ENCODE measurements around the gene MAPK1.
"Not testable (repeated sequence)": the region's sequence is repeated elsewhere in the genome, so short reads cannot be mapped to it uniquely, and the experiment has no call there.

MAPK1 gene

DNA sequence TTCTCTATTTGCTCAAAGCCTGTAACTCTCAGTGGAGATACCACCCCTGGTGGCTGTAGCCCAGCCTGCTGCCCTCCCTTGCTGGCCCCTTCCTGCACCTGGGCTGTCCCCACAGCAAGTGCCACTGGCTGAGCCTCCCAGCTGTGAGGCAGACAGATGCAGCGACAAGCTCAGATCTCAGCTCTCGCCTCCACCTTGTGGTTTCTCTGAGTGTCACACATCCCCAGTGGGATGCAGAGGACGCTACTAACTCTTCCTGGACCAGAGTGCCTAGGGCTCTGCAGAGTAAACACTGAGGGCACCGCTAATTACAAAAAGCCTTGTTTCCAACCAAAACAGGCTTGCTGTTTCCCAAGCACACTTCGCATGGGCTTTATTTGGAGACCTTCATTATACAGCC, 140.8 kb downstream of the MAPK1 start:
- no peak for DNase-seq (ENCODE audit: low read depth in 2 of 2)

GRCh38 chr22:21725956-21726649, 141.3 kb downstream of the MAPK1 start:
- DNase-seq (ENCODE audit: low read depth in 2 of 2): no peak

GRCh38 chr22:21724496-21724895, 142.9 kb downstream of the MAPK1 start:
- not testable (repeated sequence) for DNase-seq (ENCODE audit: low read depth in 2 of 2)

GRCh38 chr22:21721195-21721852, 146.1 kb downstream of the MAPK1 start:
- DNase-seq (ENCODE audit: low read depth in 2 of 2): not testable (repeated sequence)

DNA sequence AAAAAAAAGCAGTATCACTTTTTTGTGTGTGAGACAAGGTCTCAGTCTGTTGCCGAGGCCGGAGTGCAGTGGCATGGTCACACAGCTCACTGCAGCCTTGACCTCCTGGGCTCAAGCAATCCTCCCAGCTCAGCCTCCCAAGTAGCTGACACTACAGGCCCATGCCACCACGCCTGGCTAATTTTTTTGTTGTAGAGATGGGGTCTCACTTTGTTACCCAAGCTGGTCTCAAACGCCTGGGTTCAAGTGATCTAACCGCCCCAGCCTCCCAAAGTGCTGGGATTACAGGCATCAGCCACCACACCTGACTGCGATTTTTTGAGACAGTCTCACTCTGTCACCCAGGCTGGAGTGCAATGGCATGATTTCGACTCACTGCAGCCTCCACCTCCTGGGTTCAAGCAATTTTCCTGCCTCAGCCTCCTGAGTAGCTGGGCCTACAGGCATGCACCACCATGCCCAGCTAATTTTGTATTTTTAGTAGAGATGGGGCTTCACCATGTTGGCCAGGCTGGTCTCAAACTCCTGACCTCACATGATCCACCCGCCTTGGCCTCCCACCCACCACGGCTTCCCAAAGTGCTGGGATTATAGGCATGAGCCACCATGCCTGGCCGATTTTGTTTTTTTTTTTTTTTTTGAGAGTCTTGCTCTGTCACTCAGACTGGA, 147.1 kb downstream of the MAPK1 start:
- not testable (repeated sequence) for DNase-seq (ENCODE audit: low read depth in 2 of 2)

DNA sequence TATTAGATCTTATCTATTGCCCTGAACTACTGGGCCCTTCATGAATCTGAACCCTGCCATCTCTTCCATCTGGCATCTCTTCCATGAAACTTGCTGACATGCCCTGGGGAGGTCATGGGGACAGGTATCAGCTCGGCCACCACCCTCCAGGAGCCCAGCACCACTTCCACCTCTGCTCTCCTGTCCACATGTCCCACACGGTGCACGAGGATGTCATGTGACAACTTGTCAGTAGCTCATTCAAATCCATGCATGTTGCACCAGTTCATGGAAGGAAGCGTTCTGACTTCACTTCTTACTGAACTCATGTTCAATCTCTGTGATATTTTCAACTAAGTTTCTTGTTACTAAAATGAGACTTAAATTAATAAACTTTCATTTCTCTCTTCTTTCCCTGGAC, 148.4 kb downstream of the MAPK1 start:
- no peak for DNase-seq (ENCODE audit: low read depth in 2 of 2)

DNA sequence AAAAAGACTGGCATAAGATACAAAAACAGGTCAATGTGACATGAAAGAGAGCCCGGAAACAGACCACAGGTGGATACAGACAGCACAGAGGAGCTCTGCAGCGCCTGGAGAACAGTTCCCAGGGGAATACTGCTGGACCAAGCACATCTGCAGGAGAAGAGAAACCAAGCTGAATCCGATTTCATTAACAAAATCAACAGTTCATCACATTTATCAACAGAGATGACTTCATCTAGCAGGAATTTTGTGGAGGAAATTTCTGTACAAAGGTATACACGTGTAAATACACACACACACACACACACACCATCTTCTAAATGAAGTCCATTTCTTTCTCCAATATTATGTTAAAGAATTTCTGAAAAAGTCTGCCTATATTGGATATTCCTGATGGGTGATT, 148.9 kb downstream of the MAPK1 start:
- no peak for DNase-seq (ENCODE audit: low read depth in 2 of 2)

DNA sequence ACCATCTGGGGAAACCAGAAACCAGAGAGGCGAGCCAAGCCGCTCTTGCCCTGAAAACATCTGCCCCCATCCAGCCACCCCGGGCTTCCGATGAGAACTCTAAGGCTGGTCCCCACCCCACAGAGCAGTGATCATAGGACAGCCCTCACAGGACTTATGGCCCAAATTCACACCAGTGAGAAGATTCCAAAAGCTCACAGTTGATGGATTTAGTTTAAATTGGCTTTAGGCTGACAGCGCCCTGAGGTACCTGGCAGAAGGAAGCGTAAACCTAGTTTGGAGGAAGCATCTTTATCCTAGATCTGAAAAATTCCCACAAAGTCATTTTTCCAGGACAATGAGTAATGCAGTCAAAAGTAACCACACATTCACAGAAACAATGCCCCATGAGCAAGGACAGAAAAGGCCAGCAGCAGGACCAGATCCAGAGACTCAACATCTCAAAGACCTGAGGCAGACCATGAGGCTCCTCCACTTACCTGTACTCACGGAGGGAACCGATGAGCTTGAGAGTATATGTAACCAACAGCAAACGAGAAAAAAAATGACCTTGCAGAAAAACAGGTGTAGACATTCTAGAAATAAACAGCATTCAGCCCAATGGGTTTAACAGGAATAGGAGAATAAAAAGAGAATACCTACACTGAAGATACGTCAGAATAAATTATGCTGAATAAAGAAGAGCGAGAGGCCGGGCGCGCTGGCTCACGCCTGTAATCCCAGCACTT, 150.9 kb downstream of the MAPK1 start:
- not testable (repeated sequence) for DNase-seq (ENCODE audit: low read depth in 2 of 2)

DNA sequence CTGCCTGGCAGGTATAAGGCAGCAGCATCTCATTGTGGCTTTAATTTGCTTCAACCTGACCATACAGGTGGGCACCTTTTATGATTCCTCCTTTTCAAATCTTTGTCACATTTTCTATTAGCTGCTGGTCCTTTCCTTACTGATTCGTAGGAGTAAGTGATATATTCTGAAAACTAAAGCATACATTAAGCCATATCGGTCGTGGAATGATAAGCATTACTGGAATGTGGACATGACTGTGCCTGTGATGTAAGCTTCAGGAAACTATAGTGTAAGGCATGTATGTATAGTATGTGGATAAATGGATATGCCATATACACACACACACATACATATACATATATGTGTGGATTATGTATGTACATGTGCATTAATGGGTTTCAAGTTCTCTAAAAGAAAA, 152.7 kb downstream of the MAPK1 start:
- DNase-seq (ENCODE audit: low read depth in 2 of 2): no peak

DNA sequence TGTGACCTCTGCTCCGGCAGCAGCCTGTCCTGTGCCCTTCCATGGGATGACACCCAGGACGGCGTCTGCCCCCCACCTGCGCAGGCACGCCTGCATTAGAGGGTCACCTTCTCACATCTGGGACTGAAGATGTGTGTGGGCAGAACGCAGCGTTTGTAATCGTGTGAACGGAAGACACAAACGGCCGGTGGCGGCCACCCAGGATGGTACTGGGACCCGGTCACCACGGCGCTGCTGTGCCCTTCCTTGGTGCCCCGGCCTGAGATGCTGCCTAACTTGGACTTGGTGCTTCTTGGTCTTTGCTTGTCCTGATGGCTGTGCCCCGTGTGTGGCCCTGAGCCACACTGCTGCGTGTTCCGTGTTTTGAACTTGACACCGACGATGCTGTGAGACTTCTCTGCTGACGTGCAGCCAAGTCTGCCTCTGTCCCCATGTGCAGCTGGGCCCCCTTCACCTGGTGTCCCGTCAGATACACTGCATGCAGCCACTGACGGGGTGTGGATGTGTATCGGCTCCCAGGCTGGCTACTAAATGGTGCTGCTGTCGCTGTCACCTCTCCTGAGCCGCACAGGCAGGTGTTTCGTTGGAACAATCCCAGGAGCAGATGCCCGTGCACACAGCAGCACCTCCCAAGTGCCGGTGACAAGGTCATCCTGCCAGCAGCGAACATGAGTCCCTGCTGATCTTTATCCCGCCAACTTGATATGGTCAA, 153.2 kb downstream of the MAPK1 start:
- DNase-seq (ENCODE audit: low read depth in 2 of 2): no peak

GRCh38 chr22:21713428-21714058, 153.9 kb downstream of the MAPK1 start:
- DNase-seq (ENCODE audit: low read depth in 2 of 2): no peak

GRCh38 chr22:21712751-21713427, 154.6 kb downstream of the MAPK1 start:
- DNase-seq (ENCODE audit: low read depth in 2 of 2): peak; percentile 36 to 51

- DNase-seq (ENCODE audit: low read depth in 2 of 2): no peak
Measured at GRCh38 chr22:21711851-21712250, 155.6 kb downstream of the MAPK1 start.

DNA sequence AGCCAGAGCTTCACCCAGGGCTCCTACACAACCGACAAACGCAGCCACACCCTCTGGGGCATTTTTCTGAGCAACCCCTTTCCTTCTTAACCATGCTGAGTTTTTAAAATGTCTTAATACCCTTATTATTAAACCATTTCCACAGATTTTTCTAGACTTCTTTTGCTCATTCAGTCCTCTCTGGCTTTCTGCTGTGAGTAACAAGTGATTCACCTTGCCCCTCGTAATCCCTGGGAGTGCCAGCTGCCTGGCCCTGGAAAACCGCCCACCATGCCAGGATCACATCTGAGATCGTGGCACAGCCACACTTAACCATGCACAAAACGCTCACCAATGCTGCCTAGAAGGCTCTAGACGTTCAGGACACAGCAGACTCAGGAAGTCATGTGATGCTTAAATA, 157.3 kb downstream of the MAPK1 start:
- no peak for DNase-seq (ENCODE audit: low read depth in 2 of 2)

DNA sequence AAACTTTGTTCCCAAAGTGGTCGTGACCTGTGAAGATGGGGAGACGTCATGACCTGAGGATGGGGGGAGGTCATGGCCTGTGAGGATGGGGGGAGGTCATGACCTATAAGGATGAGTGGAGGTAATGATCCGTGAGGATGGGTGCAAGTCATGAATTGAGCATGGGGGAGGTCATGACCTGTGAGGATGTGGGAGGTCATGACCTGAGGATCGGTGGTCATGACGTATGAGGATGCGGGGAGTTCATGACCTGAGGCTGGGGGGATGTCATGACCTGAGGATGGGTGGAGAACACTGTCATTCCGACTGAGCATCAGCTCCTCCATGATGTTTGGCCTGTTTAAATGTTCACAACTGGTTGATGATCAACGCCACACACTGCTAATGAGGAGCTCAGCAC, 157.8 kb downstream of the MAPK1 start:
- no peak for DNase-seq (ENCODE audit: low read depth in 2 of 2)

GRCh38 chr22:21708960-21709359, 158.5 kb downstream of the MAPK1 start:
- DNase-seq (ENCODE audit: low read depth in 2 of 2): no peak

- DNase-seq (ENCODE audit: low read depth in 2 of 2): no peak
Measured at GRCh38 chr22:21707677-21708076, 159.8 kb downstream of the MAPK1 start.

All from stimulated activated CD4-positive, alpha-beta T cell treated with anti-CD3 and anti-CD28 coated beads, Interleukin-1b, Interleukin-23, amount 100 ng/mL, for 4 hours (primary cell).